SK-N-SH (cell line): ENCODE results near the gene LEF1. TPM values are rescaled to one million over a fixed set of nuclear protein-coding genes. Genes with fewer than 3 reads are reported as not detected.

Experiments
- CTCF ChIA-PET: fragments of 300-600, 350-600 bp; formaldehyde crosslinking; extraction: SDS; loops from one replicate; lab custom pipeline; 2021; lab: Yijun Ruan, JAX
- POLR2A ChIA-PET: fragments of 350-600 bp; sonication (Branson Sonifier 250); formaldehyde crosslinking; extraction: SDS; loops from one replicate; lab custom pipeline; 2020; ENCODE audit warnings: antibody characterized with exemption, inconsistent platforms; lab: Yijun Ruan, JAX
- DNase-seq: peaks from one replicate; pipeline ENCODE4 v3.0.0; 2012
- H2AFZ ChIP-seq: fragments of 200-600 bp; sonication (generic); 2 replicates; pipeline ENCODE4 v1.8.1; 2016; ENCODE audit warnings: antibody characterized with exemption, mild to moderate bottlenecking, low read depth
- H3F3A ChIP-seq: fragments of 200-600 bp; sonication (generic); replicated peaks from 2 replicates; pipeline ENCODE3; 2016; ENCODE audit warnings: antibody characterized with exemption, mild to moderate bottlenecking; ENCODE audit not compliant: insufficient read depth
- H3K27ac ChIP-seq, 2 experiments: fragments of 200-500 bp in 1 of 2; fragments of 200-600 bp in 1 of 2; sonication (Bioruptor generic) in 1 of 2; sonication (generic), shearing (Covaris generic) in 1 of 2; 2 replicates each; pipeline versions ENCODE4 v1.5.1 to v1.6.1; 2014 to 2016; ENCODE audit warnings: low read depth in 2 of 2, inconsistent platforms in 1 of 2, low read length in 1 of 2, mild to moderate bottlenecking in 1 of 2, mixed read lengths in 1 of 2
- H3K27me3 ChIP-seq: fragments of 200-600 bp; sonication (generic), shearing (Covaris generic); 2 replicates; pipeline ENCODE4 v1.6.1; 2016; ENCODE audit warnings: mixed run types; ENCODE audit not compliant: insufficient read depth
- H3K36me3 ChIP-seq, 2 experiments: fragments of 200-500 bp in 1 of 2; fragments of 200-600 bp in 1 of 2; sonication (Bioruptor generic) in 1 of 2; sonication (generic) in 1 of 2; replicated peaks in 1 of 2; 2 replicates each; pipeline versions ENCODE3 to v1.5.1; 2014 to 2016; ENCODE audit warnings: low read length in 1 of 2, mild to moderate bottlenecking in 1 of 2; ENCODE audit not compliant: insufficient read depth in 2 of 2, control insufficient read depth in 1 of 2
- H3K4me1 ChIP-seq, 2 experiments: fragments of 200-500 bp in 1 of 2; fragments of 200-600 bp in 1 of 2; sonication (Bioruptor generic) in 1 of 2; sonication (generic), shearing (Covaris generic) in 1 of 2; 2 replicates each; pipeline versions ENCODE4 v1.5.1 to v1.6.1; 2014 to 2016; ENCODE audit warnings: low read depth in 1 of 2, low read length in 1 of 2, mixed run types in 1 of 2; ENCODE audit not compliant: insufficient read depth in 2 of 2, control insufficient read depth in 1 of 2
- H3K4me2 ChIP-seq: fragments of 200-600 bp; sonication (generic), shearing (Covaris generic); 2 replicates; pipeline ENCODE4 v1.6.1; 2017; ENCODE audit warnings: mixed run types
- H3K4me3 ChIP-seq, 2 experiments: fragments of 200-500 bp in 1 of 2; fragments of 200-600 bp in 1 of 2; sonication (Bioruptor generic) in 1 of 2; sonication (generic), shearing (Covaris generic) in 1 of 2; 2 replicates each; pipeline versions ENCODE4 v1.5.1 to v1.8.1; 2014 to 2016; ENCODE audit warnings: low read depth in 2 of 2, inconsistent platforms in 1 of 2, low read length in 1 of 2, mild to moderate bottlenecking in 1 of 2, mixed read lengths in 1 of 2, moderate library complexity in 1 of 2
- H3K79me2 ChIP-seq: fragments of 200-600 bp; sonication (generic); 2 replicates; pipeline ENCODE4 v1.8.1; 2017; ENCODE audit warnings: mild to moderate bottlenecking; ENCODE audit not compliant: insufficient read depth
- H3K9ac ChIP-seq: fragments of 200-600 bp; sonication (generic); 2 replicates; pipeline ENCODE4 v1.6.1; 2017; ENCODE audit warnings: mixed run types
- H3K9me2 ChIP-seq: fragments of 200-600 bp; sonication (generic); 2 replicates; pipeline ENCODE4 v1.6.1; 2017; ENCODE audit warnings: mixed run types
- H3K9me3 ChIP-seq: fragments of 200-600 bp; sonication (generic); 2 replicates; pipeline ENCODE4 v1.6.1; 2017; ENCODE audit warnings: mixed run types, mild to moderate bottlenecking, moderate library complexity
- H4K20me1 ChIP-seq: fragments of 200-600 bp; sonication (generic); 2 replicates; pipeline ENCODE4 v1.6.1; 2017; ENCODE audit warnings: mild to moderate bottlenecking, mixed run types; ENCODE audit not compliant: insufficient read depth
- CHD2 ChIP-seq: fragments of 150-350 bp; IDR thresholded peaks from 2 replicates; pipeline ENCODE4 v1.6.1; 2018; ENCODE audit warnings: low read length; ENCODE audit not compliant: partially characterized antibody
- ELF1 ChIP-seq: IDR thresholded peaks from 2 replicates; pipeline ENCODE4 v1.4.0; 2012
- EP300 ChIP-seq, 2 experiments: IDR thresholded peaks; 2 replicates each; pipeline versions ENCODE4 v1.4.0 to v1.6.1; 2012; ENCODE audit warnings: borderline replicate concordance in 1 of 2, low read depth in 1 of 2, low read length in 1 of 2
- EZH2phosphoT487 ChIP-seq: fragments of 200-600 bp; sonication (generic); IDR thresholded peaks from 2 replicates; pipeline ENCODE4 v1.6.1; 2017; ENCODE audit warnings: low read depth, mixed run types, mild to moderate bottlenecking, antibody characterized with exemption, moderate library complexity, borderline replicate concordance
- FOXM1 ChIP-seq: IDR thresholded peaks from 2 replicates; pipeline ENCODE4 v1.4.0; 2012; ENCODE audit warnings: low read depth, mild to moderate bottlenecking
- IRF3 ChIP-seq: fragments of 150-350 bp; IDR thresholded peaks from 2 replicates; pipeline ENCODE4 v1.6.1; 2016; ENCODE audit warnings: mild to moderate bottlenecking, low read depth, low read length
- NFIC ChIP-seq: IDR thresholded peaks from 2 replicates; pipeline ENCODE4 v1.4.0; 2012; ENCODE audit warnings: borderline replicate concordance
- PBX3 ChIP-seq: IDR thresholded peaks from 2 replicates; pipeline ENCODE4; 2012
- RCOR1 ChIP-seq: fragments of 150-350 bp; IDR thresholded peaks from 2 replicates; pipeline ENCODE4 v1.6.1; 2017; ENCODE audit warnings: antibody characterized with exemption, low read length
- SMC3 ChIP-seq: IDR thresholded peaks from 2 replicates; pipeline ENCODE4 v1.6.1; 2012; ENCODE audit warnings: low read depth, low read length, improper control_type of control experiment
- TAF1 ChIP-seq: IDR thresholded peaks from 2 replicates; pipeline ENCODE4 v1.6.1; 2012; ENCODE audit warnings: low read depth, mild to moderate bottlenecking, low read length, moderate library complexity, borderline replicate concordance
- TEAD4 ChIP-seq: IDR thresholded peaks from 2 replicates; pipeline ENCODE4 v1.4.0; 2012; ENCODE audit warnings: mild to moderate bottlenecking, borderline replicate concordance; ENCODE audit not compliant: insufficient read depth
- USF1 ChIP-seq: IDR thresholded peaks from 2 replicates; pipeline ENCODE4 v1.4.0; 2012; ENCODE audit warnings: low read depth, borderline replicate concordance
- USF2 ChIP-seq: fragments of 150-350 bp; IDR thresholded peaks from 2 replicates; pipeline ENCODE4 v1.6.1; 2017; ENCODE audit warnings: antibody characterized with exemption, low read length, low read depth, borderline replicate concordance
- ZBTB33 ChIP-seq: IDR thresholded peaks from 2 replicates; pipeline ENCODE4 v1.4.0; 2012; ENCODE audit warnings: low read depth, borderline replicate concordance
- WGBS: methylation state at CpG from one replicate; pipeline ENCODE4 v1.1.6; 2017; ENCODE audit warnings: low lambda C conversion rate; 5-methylcytosine and 5-hydroxymethylcytosine counted together
- polyA plus RNA-seq, 3 experiments: library from polyadenylated mRNA; depleted of rRNA; stranded (reverse); fragments of >200 nt; gene quantifications; 2 replicates each; pipeline ENCODE4 v1.2.3, GENCODE V29; 2012

The LEF1 gene
- polyA plus RNA-seq, 1 of the 3 experiments (the other 2 are of a cell fraction), result 0.36 TPM

GRCh38 chr4:108047199-108047598 is 121.5 kb downstream of the LEF1 start:
- Histone ChIP-seq H3F3A (no peaks in the 10 kb centered on the region), H2AFZ (no peak overlapping the region), H3K4me1 (peaks cover 0 to 6% of the 10 kb centered on the region in 2 experiments; a peak in 1 of 4 replicates), H3K9me2 (no peaks in the 10 kb centered on the region), H3K27me3 (peaks cover 7% of the 10 kb centered on the region; the same call in 1 of the 2 replicates), H3K79me2 (no peaks in the 10 kb centered on the region), H3K9me3 (no peaks in the 10 kb centered on the region), H3K27ac (no peak overlapping the region), H3K9ac (no peak overlapping the region), H3K36me3 (no peaks in the 10 kb centered on the region)
- POLR2A ChIA-PET, result no interaction called here
- DNase-seq, result no peak
- TF ChIP-seq NFIC (no peak), EZH2phosphoT487 (no peak), EP300 (IDR thresholded peaks at IDR 0.05; ENCODE audit: borderline replicate concordance in 1 of 2, low read depth in 1 of 2, low read length in 1 of 2) (no peak), IRF3 (no peak), ELF1 (no peak), SMC3 (no peak), ZBTB33 (no peak), USF1 (no peak), RCOR1 (no peak), TAF1 (no peak), USF2 (no peak), FOXM1 (no peak), PBX3 (no peak), TEAD4 (no peak), CHD2 (no peak)
- TF ChIP-seq, all 33 proteins: peak for 0
- Histone ChIP-seq H3K4me2 (no peak overlapping the region), H4K20me1 (no peaks in the 10 kb centered on the region), H3K4me3 (no peak overlapping the region)
- WGBS, result 61% methylated on average over 2 of the region's 2 CpGs
- CTCF ChIA-PET, result interaction anchor here (2.2 to 3.7 kb wide), 3 partner anchors 13 to 28 kb away, joined by 6 to 15 read pairs (median 14); no protein-coding TSS in a partner anchor
